ENCODE data around the gene PLCH1.

PLCH1 gene

GRCh38 chr3:155568295-155568694, 176.6 kb downstream of the PLCH1 start:
- Histone ChIP-seq H3K4me1 (ENCODE audit: control insufficient read depth, low read length) (no peaks in the 10 kb centered on the region), H3K4me2 (ENCODE audit: low read length) (no peak overlapping the region), H3K4me3 (ENCODE audit: low read length) (no peak overlapping the region), H3F3A (ENCODE audit: control insufficient read depth, insufficient read depth) (no peaks in the 10 kb centered on the region), H3K9me2 (replicated peaks; ENCODE audit: control insufficient read depth, low read length) (no peaks in the 10 kb centered on the region), H4K20me1 (ENCODE audit: control insufficient read depth, insufficient read depth, low read depth, low read length) (no peaks in the 10 kb centered on the region), H3K36me3 (ENCODE audit: control insufficient read depth, low read length) (no peaks in the 10 kb centered on the region), H3K9me3 (ENCODE audit: control insufficient read depth, insufficient read depth, low read length) (no peaks in the 10 kb centered on the region), H3K79me2 (ENCODE audit: control insufficient read depth, low read length) (no peaks in the 10 kb centered on the region), H3K27me3 (ENCODE audit: control insufficient read depth, low read length) (no peaks in the 10 kb centered on the region; the same call in 1 of the 2 replicates), H3K27ac (ENCODE audit: low read depth, low read length) (no peak overlapping the region)
- TF ChIP-seq EZH2phosphoT487 (IDR thresholded peaks at IDR 0.05; ENCODE audit: borderline replicate concordance, low read length), result no peak
- no peak for TF ChIP-seq CTCF (IDR thresholded peaks at IDR 0.05; ENCODE audit: low read depth, low read length, poor library complexity, severe bottlenecking)

- no peaks in the 10 kb centered on the region for H3K9me3 ChIP-seq (ENCODE audit: control insufficient read depth, insufficient read depth, low read length)
- no peak overlapping the region for H3K4me3 ChIP-seq (ENCODE audit: low read length)
- TF ChIP-seq CTCF (IDR thresholded peaks at IDR 0.05; ENCODE audit: low read depth, low read length, poor library complexity, severe bottlenecking), result no peak
- no peak for TF ChIP-seq EZH2phosphoT487 (IDR thresholded peaks at IDR 0.05; ENCODE audit: borderline replicate concordance, low read length)
- no peak overlapping the region for H3K4me2 ChIP-seq (ENCODE audit: low read length)
- H3F3A ChIP-seq (ENCODE audit: control insufficient read depth, insufficient read depth), result no peaks in the 10 kb centered on the region
- H3K36me3 ChIP-seq (ENCODE audit: control insufficient read depth, low read length), result no peaks in the 10 kb centered on the region
- no peaks in the 10 kb centered on the region for H3K79me2 ChIP-seq (ENCODE audit: control insufficient read depth, low read length)
- no peaks in the 10 kb centered on the region for H3K27me3 ChIP-seq (ENCODE audit: control insufficient read depth, low read length)
- H3K27ac ChIP-seq (ENCODE audit: low read depth, low read length), result no peak overlapping the region
- no peaks in the 10 kb centered on the region for H3K9me2 ChIP-seq (replicated peaks; ENCODE audit: control insufficient read depth, low read length)
- H3K4me1 ChIP-seq (ENCODE audit: control insufficient read depth, low read length), result peaks cover under 1% of the 10 kb centered on the region
- H4K20me1 ChIP-seq (ENCODE audit: control insufficient read depth, insufficient read depth, low read depth, low read length), result no peaks in the 10 kb centered on the region
Observed at GRCh38 chr3:155560594-155560993, 184.3 kb downstream of the PLCH1 start.

GRCh38 chr3:155560135-155560534, 184.7 kb downstream of the PLCH1 start:
- Histone ChIP-seq H3F3A (ENCODE audit: control insufficient read depth, insufficient read depth) (no peaks in the 10 kb centered on the region), H3K27ac (ENCODE audit: low read depth, low read length) (no peak overlapping the region), H3K27me3 (ENCODE audit: control insufficient read depth, low read length) (no peaks in the 10 kb centered on the region), H4K20me1 (ENCODE audit: control insufficient read depth, insufficient read depth, low read depth, low read length) (no peaks in the 10 kb centered on the region), H3K4me1 (ENCODE audit: control insufficient read depth, low read length) (peaks cover 5% of the 10 kb centered on the region), H3K4me2 (ENCODE audit: low read length) (no peak overlapping the region), H3K4me3 (ENCODE audit: low read length) (no peak overlapping the region), H3K9me2 (replicated peaks; ENCODE audit: control insufficient read depth, low read length) (no peaks in the 10 kb centered on the region), H3K36me3 (ENCODE audit: control insufficient read depth, low read length) (no peaks in the 10 kb centered on the region), H3K9me3 (ENCODE audit: control insufficient read depth, insufficient read depth, low read length) (no peaks in the 10 kb centered on the region), H3K79me2 (ENCODE audit: control insufficient read depth, low read length) (no peaks in the 10 kb centered on the region)
- TF ChIP-seq EZH2phosphoT487 (IDR thresholded peaks at IDR 0.05; ENCODE audit: borderline replicate concordance, low read length) (no peak), CTCF (IDR thresholded peaks at IDR 0.05; ENCODE audit: low read depth, low read length, poor library complexity, severe bottlenecking) (no peak)

GRCh38 chr3:155556531-155556930, 188.3 kb downstream of the PLCH1 start:
- H3K36me3 ChIP-seq (ENCODE audit: control insufficient read depth, low read length), result no peaks in the 10 kb centered on the region
- H3K4me1 ChIP-seq (ENCODE audit: control insufficient read depth, low read length), result peaks cover 40% of the 10 kb centered on the region
- no peaks in the 10 kb centered on the region for H4K20me1 ChIP-seq (ENCODE audit: control insufficient read depth, insufficient read depth, low read depth, low read length)
- H3K27ac ChIP-seq (ENCODE audit: low read depth, low read length), result no peak overlapping the region
- no peak for TF ChIP-seq CTCF (IDR thresholded peaks at IDR 0.05; ENCODE audit: low read depth, low read length, poor library complexity, severe bottlenecking)
- no peak for TF ChIP-seq EZH2phosphoT487 (IDR thresholded peaks at IDR 0.05; ENCODE audit: borderline replicate concordance, low read length)
- H3K79me2 ChIP-seq (ENCODE audit: control insufficient read depth, low read length), result no peaks in the 10 kb centered on the region
- H3K4me3 ChIP-seq (ENCODE audit: low read length), result no peak overlapping the region
- H3K9me3 ChIP-seq (ENCODE audit: control insufficient read depth, insufficient read depth, low read length), result no peaks in the 10 kb centered on the region
- no peaks in the 10 kb centered on the region for H3F3A ChIP-seq (ENCODE audit: control insufficient read depth, insufficient read depth)
- H3K27me3 ChIP-seq (ENCODE audit: control insufficient read depth, low read length), result no peaks in the 10 kb centered on the region
- H3K4me2 ChIP-seq (ENCODE audit: low read length), result no peak overlapping the region
- no peaks in the 10 kb centered on the region for H3K9me2 ChIP-seq (replicated peaks; ENCODE audit: control insufficient read depth, low read length)
